ENCODE measurements around the gene ATF7.

The ATF7 gene

DNA sequence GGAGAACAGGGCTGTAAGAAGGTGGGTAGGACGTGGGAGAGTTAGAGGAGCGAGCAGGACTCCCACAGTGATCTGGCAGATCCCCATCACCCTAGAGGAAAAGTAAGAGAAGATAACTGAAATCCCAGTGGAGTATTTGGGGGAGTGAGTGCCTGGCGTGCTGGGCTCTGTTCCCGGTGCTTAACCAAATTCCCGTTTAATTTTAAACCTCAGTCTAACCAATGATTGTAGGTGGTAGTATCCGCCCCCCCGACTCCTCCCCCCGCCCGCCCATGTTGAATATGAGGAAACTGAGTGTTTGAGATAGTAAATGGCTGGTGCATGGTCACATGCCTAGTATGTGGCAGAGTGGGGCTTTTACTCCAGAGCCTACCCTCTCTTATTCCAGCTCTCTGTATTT lies 123.9 kb downstream of the ATF7 start:
- TF ChIP-seq GATA3 (IDR thresholded peaks at IDR 0.05; ENCODE audit: low read depth, low read length) (no peak), GATA2 (IDR thresholded peaks at IDR 0.05; ENCODE audit: low read depth, low read length) (no peak)

DNA sequence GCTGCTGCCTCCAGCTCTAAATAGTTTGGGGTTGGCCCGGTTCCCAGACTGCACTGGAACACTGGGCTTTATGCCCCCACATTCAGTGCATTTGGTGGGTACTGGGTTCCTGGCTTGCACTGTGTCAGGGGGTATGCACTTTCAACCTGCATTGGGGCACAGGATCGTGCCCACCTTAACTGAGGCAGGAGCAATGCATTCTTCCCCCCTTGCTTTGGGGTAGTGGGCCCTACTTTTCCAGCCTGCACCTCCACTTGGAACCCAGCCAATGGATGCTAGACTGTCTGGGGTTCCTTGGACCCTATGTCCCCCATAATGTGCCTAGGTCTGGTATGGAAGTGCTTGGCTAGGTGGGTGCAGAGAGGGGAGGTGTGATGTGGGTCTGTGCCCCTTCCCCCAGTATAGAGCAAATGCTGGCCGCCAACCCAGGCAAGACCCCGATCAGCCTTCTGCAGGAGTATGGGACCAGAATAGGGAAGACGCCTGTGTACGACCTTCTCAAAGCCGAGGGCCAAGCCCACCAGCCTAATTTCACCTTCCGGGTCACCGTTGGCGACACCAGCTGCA lies 124.5 kb downstream of the ATF7 start:
- no peak for TF ChIP-seq GATA3 (IDR thresholded peaks at IDR 0.05; ENCODE audit: low read depth, low read length)
- no peak for TF ChIP-seq GATA2 (IDR thresholded peaks at IDR 0.05; ENCODE audit: low read depth, low read length)

DNA sequence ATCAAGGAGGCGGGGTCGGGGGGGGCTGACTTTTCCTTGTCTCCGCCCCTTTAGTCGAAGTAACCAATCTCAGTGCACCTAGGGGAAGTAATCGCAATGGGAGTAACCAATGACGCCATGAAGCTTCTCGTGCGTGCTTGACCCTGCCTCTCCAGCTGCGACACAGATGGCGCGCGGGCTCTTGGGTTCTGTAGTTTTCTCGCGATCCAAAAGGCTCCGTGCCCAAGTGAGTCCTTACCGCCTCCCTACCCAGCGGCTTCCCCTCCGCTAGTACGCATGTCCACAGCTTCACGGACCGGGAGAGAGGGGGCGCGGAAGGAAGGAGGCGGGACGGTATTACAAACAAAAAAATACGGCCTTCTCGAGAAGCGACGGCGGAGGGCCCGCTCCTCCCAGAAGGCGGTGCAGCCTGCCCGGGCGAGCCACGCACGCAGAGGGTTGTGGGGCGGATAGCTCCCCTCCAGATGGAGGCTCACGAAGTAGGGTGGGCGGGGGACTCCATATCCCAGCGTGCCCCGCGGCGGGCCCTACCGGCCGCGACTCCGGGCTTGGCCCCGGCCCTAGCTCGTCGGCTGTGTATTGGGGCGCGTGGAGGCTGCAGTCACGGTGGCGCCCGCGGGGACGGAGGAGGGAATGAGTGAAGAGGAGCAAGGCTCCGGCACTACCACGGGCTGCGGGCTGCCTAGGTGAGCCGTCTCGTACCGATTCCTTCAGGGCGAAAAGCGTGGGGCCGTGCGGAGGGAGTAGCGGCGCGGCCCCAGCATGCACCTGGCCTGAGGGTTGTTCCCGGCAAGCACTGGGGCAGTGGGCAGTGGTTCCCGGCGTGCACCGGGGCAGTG lies 125.2 kb downstream of the ATF7 start, which contains the start of gene TARBP2:
TARBP2 (plus strand) TSS at position 508 of the 839 bp plus-strand sequence; CDS start at position 634, 126 bp downstream.
- TF ChIP-seq GATA3 (IDR thresholded peaks at IDR 0.05; ENCODE audit: low read depth, low read length), result no peak
- TF ChIP-seq GATA2 (IDR thresholded peaks at IDR 0.05; ENCODE audit: low read depth, low read length), result no peak

DNA sequence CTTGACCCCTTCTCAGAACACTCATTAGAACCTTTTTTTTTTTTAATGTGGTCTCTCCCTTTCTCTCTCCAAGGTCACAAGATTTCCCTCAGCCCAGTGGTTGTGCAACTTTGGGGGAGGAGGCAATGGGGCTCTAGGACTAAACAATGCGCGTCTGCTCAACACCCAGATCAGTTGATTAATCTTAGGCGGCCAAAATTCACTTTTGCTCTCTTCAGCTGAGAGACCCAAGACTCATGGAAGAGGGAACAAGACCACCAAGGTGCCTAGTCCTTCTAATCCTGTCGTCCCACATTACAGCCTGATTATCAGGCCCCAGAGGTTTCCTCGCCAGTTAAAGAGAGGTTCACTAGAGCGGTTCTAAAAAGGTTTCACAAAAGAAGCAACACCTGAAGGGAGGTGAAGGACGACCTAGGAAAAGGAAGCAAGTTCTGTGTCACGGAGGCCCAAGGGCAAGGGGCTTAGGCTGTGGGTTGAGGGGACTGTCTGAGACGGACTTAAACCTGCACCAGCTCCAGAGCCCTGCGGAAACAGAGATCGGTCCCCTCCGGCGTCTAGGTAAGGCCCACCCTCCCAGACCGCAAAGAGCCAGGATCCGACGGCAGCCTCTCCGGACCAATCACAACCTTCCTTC lies 125.9 kb downstream of the ATF7 start:
- no peak for TF ChIP-seq GATA3 (IDR thresholded peaks at IDR 0.05; ENCODE audit: low read depth, low read length)
- TF ChIP-seq GATA2 (IDR thresholded peaks at IDR 0.05; ENCODE audit: low read depth, low read length), result no peak; the same call in 1 of the 2 replicates

DNA sequence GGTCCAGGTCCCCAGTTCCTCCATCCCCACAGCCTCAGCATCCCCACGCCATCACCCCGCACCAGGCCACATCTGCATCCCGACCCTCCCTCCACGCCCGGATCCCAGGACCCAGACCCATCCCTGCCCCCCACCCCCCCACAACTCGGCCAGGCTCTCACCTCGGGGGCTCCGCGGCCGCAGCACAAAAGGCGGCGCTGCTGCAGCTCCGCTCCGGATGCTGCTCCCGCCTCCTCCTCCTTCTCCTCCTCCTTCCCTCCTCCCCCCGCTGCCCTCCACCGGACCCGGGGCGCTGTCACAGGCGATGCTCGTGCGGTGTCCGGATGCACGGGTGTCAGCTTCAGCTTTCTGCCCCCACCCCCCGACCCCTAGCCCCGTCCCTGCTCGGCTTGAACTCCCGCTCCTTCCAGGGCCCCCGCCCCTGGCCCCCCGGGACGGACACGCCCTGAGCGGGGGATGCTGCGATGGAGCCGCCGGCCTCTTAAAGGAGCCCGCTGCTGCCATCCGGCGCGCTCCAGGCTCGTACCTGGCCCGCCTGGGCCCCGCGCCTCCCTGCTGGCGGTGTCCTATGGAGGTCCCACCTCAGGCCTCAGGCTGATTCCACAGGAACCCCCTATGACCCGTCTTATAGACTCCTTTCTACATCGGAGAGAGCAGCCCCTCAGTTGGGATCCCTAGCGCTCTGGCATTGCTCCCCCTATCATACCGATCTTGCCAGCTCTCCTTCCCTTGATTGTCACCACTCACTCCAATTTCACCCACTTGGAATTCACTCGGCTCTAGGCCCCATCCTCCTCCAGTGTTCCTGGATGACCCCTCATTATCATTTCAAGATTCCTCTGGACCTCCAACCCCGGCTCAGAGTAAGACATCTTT lies 126.7 kb downstream of the ATF7 start, which contains the start of gene MAP3K12:
MAP3K12 (minus strand) TSS at position 193 of the 876 bp plus-strand sequence. CDS start 12,067 bp downstream, outside the sequence.
- TF ChIP-seq GATA2 (IDR thresholded peaks at IDR 0.05; ENCODE audit: low read depth, low read length) (peak; percentile 56), GATA3 (IDR thresholded peaks at IDR 0.05; ENCODE audit: low read depth, low read length) (no peak)

DNA sequence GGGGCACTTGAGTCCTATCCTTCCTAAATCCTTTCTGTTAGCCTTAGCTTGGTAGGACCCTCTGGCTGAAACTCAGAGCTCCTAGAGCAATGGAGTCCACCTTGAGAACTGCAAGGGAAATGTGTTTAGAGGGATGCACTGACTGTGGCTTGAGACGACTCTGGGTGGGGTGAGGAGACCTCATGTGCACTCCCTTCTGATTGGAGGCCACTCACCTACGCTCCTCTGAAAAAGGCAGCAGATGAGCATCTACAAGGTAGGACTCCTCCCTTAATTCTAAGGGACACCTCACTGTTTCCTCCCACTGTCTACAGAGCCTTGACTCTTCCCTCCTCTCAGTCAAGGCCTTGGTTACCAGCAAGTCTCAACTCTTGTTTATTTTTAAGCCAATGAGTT lies 127.9 kb downstream of the ATF7 start:
- TF ChIP-seq GATA3 (IDR thresholded peaks at IDR 0.05; ENCODE audit: low read depth, low read length) (no peak), GATA2 (IDR thresholded peaks at IDR 0.05; ENCODE audit: low read depth, low read length) (no peak)

DNA sequence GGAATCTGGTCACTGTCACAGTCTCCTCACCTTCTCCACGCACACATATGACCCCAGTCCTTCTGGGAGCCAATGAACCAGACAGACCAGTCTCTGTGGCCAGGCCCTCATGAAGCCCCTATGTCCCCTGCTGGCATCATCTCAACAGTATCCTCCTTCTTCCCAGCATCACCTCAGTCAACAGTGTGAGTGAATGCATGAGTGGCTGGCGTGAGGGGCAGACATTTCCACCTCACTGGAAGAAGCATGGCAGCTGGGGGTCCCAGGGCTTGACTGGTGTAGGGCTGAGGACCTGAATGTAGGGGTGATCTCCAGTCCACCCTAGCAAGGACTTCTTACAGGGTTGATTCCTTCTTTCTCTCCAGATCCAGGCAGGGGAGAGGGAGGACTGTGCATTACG lies 128.7 kb downstream of the ATF7 start:
- TF ChIP-seq GATA2 (IDR thresholded peaks at IDR 0.05; ENCODE audit: low read depth, low read length) (no peak), GATA3 (IDR thresholded peaks at IDR 0.05; ENCODE audit: low read depth, low read length) (no peak)

DNA sequence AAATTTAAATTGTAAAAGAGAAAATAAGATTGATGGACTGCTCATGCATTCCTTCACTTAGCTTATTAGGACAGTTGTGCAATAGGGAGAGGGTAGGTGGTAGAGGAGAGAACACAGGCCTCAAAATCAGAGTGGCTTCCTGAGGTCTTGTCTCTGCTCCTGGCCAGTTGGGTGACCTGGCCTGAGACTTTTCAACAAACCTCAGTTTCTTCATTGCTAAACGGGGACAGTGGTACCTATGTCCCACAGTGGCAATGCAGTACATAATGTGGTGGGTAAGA lies 129.5 kb downstream of the ATF7 start:
- no peak for TF ChIP-seq GATA2 (IDR thresholded peaks at IDR 0.05; ENCODE audit: low read depth, low read length)
- TF ChIP-seq GATA3 (IDR thresholded peaks at IDR 0.05; ENCODE audit: low read depth, low read length), result no peak

DNA sequence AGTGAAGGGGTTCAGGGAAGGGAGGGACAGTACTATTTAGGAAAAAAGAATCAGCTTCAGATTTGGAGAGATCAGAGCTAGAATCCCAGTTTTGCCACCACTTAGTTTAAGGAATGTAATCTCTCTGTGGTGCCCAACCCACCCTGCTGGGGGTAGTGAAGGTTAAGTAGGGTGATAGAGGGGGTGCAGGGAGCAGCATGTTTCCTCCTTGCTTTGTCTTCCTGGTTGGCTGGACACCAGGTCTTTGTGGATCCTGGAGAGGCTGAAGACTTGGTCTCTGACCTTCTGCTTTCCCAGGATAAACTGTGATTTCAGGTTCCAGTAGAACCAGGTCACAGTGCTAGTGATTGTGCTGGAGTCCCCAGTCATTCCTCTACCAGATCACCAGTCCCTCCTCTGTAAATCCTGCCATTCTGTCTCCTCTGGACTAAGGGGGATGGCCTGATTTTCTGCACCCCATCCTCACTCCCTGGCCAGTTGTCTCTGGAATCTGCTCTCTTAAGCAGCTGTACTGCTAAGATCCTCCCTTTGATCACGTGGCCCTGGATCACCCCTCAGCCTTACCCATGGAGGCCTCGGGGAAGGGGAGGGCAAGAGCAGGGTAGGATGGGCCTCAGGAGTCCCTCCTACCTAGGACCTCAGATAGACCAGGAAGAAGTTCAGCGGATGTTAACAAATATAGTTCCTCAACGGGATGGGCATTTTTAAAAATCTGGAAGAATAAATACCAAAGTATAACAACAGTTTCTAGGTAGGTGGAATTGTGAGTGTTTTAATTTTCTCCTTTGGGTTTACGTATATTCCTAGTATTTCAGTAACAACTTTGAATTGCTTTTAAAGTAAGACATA lies 130.1 kb downstream of the ATF7 start:
- TF ChIP-seq GATA2 (IDR thresholded peaks at IDR 0.05; ENCODE audit: low read depth, low read length), result no peak
- no peak for TF ChIP-seq GATA3 (IDR thresholded peaks at IDR 0.05; ENCODE audit: low read depth, low read length)

DNA sequence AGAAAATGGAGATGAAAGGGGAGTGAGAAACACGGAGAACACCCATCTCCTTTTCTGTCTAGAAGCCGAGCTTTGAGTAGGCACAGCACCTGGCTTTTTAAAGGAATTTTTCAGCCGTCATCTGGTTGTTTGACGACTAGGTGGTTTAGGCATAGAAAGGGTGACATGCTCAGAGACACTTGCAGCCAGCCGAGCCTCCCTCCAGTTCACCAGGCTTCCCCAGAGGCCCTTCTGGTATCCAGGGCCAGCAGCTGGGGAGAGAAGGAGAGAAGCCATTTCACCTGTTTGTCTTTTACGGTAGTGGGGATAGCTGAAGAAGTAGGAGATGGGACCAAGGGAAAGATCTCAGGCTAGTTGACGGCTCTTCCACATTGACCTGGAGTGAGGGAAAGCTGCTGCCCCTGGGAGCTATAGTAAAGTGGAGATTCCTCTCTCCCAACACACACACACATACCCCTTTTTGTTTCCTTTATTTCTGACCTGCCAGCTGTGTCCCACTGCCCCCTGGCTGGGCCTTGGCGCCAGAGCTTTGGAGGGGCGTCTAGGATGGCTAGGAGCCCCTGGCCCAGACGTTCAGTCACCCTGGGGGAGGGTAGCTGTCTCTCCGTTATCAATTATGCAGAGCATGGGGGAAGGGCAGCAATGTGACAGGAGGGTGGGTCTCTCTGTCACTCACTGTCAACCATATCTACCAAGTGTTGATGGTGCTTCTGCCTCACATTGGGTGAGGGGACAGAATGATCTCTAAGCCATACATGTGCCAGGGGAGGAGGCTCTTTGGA lies 132.4 kb downstream of the ATF7 start:
- no peak for TF ChIP-seq GATA3 (IDR thresholded peaks at IDR 0.05; ENCODE audit: low read depth, low read length)
- TF ChIP-seq GATA2 (IDR thresholded peaks at IDR 0.05; ENCODE audit: low read depth, low read length), result no peak

DNA sequence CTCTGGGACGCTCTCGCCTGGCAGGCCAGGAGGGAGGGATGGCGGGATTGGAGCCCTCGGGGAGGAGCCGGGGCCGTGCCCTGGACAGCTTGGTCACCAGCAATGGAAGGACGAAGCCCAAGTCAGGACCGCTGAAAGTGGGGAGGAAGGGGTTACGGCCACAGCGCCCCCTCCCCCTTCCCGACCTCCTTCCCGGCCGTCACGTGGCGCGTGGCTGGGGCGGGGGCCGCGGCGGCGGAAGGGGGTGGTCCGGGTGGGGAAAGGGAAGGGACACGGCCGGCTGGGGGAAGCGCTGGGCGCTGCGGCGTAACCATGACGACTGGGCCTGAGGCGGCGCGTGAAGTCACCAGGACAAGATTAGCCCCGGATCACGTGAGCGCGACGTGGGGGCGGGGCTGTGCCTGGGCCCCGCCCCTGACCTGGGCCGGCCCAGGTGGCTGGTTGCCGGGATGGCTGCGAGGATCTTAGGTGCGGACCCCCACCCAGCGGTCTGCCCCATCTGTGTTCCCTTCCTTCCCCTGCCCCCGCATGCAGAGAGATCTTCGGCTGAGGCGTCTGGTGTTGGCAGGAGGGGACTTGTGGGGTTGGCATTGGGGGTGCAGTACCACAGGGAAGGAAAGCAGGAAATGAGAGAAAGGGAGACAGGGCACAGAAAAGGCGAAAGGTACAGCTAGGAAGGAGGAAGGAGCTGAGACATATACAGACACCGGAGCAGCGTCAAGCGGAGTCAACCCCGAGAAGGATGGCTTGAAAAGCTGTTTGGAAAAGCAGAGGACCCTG lies 133.2 kb downstream of the ATF7 start:
- TF ChIP-seq GATA3 (IDR thresholded peaks at IDR 0.05; ENCODE audit: low read depth, low read length) (no peak), GATA2 (IDR thresholded peaks at IDR 0.05; ENCODE audit: low read depth, low read length) (peak; percentile 47; the same call in 1 of the 2 replicates)

DNA sequence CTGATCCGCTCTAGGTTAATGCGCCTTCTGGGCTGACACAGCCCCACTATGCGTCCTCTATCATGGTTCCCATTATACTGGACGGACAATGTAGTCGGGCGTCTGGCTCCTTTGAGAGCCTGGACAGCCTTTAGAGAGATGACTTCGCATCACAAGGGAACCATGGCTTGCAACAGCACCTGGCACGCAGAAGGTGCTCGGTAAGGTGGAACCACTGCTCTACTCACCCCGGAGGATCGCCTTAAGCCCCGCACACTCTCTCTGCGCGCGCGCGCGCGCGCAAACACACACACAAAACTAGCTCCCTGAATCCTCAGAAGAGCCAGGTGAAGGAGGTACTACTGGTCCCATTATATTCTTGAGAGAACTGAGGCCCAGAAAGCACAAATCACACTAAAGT lies 134.0 kb downstream of the ATF7 start:
- TF ChIP-seq GATA3 (IDR thresholded peaks at IDR 0.05; ENCODE audit: low read depth, low read length) (no peak), GATA2 (IDR thresholded peaks at IDR 0.05; ENCODE audit: low read depth, low read length) (no peak)

Measured in SH-SY5Y (cell line).